Measurements from ENCODE around the gene BTBD16.

The BTBD16 gene

DNA sequence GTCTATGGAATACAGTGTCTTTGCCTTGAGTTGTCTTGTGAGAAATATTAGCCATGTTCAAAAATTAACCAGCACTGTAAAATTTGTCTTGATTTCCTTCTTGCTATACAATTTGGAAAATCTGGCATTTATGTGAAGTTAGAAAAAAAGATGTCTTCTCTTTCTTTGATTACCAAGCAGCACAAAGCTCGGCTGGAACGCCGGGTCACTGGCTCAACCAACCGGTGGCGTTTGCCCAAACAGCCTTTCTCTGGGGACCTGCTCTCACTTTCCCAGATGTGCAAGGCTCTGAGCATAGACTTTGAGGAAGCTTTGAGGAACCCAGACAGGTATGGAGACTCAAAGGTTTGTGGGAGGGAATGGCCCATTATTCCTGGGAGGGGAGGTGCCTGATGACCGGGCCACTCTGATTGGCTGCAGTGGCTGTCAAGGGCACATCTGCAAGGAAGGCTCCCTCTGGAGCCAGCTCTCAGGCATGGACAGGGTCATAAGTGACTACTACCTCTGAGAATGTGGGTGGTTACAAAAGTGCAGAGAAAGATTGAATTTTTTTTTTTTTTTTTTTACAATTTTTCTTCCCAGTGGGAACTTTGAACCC is 5.6 kb downstream of the BTBD16 start:
- no peak for DNase-seq

- DNase-seq, result no peak
Observed at GRCh38 chr10:122277526-122278136, 6.5 kb downstream of the BTBD16 start.

DNA sequence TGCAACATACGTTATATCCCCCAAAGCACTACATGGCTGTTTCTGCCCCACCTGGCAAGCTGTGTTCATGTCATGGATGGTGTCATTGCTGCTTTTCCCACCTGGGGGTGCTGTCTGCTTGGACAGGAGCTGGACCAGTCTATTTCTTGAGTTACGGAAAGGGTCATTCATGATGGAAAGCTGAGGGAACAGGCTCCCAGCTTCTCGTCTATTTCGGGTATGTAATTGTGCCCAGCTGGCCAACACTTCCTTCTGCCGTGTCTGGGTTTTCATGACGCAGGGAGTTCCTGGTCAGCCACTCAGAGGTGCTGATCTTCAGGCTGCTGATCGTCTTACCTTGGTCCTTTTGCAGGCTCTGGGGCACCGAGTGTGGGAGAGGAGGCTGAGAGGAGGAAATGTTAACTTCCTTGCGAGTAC is 8.6 kb downstream of the BTBD16 start:
- no peak for DNase-seq

DNA sequence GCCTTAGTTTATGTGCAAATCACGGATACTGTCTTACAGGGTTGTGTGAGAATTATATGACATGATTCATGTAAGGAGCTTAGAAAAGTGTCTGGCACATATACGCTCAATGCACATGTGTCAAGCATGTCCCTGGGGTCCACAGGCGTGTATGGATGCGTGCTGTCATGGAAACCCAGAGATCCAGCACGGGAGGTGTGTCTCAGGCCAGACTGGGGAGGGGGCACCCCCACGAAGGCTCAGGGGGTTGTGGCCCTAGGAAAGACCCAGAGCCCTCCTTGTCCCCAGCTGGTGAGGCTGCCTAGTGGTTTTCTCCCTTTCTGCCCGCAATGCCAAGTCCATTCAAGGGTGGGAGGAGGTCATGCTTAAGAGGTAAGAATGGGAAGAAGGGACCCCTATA is 9.1 kb downstream of the BTBD16 start:
- no peak for DNase-seq

GRCh38 chr10:122281018-122281626 is 10.0 kb downstream of the BTBD16 start:
- no peak for DNase-seq

- no peak for DNase-seq
Observed at GRCh38 chr10:122281751-122282150, 10.7 kb downstream of the BTBD16 start.

DNA sequence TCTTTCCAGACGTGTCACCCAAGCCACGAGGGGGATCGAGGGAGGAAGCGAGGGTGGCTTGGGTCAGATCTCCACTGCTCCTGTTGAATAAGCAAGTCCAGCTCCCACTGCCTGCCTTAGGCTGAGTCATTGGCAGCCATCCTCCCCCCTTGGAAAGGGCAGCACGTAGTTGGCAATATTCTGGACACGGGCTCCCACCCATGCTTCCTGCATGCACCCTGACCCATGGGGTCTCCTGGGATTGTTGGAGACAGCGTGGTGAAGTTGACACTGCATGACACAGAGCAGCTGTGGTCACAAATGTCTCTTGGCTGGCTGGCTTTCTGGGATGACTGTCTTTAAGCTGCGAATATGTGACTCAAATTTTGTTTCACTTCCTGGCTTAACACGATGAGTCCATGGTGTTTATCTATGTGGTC is 11.2 kb downstream of the BTBD16 start:
- DNase-seq, result no peak

GRCh38 chr10:122282909-122283308 is 11.8 kb downstream of the BTBD16 start:
- DNase-seq, result no peak

DNA sequence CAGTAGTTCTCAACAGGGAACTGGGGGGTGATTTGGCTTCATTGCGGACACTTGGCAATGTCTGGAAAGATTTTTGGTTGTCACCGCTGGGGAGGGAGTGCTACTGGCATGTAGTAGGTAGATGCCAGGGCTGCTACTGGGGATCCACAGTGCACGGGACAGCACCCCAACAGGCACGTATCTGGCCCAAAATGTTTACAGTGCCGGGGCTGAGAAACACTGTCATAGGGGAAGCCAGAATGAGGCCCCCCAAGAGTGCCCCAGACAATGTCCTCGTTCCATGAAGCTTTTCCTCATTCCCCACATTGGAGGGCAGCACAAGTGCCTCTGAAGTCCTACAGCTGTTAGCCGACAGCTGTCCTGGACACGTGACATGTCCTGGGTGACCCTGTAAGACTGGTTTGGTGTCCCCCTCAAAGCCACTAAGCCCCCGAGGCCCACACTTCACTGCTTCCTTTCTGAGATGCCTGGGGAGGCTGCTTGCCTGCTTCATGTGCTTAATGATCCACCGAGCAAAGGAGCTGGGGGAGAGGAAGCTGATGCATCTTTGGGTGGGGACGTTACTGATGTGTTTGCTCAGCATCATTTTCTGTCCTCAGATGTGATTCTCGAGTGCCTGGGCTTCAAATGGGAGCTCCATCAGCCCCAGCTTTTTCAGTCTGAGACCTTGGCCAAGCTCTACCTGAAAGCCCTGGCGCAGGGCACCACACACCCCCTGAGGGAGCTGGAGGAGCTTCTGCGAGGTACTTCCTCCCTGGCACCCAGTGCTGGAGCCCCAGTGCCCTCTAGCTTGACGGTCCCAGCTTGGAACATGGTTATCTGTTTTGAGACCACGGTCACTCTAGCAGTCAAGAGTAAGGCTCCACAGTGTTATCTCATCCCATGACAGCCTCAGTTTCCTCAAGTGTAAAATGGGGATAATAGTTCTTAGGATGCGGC is 14.7 kb downstream of the BTBD16 start:
- DNase-seq, result no peak

DNA sequence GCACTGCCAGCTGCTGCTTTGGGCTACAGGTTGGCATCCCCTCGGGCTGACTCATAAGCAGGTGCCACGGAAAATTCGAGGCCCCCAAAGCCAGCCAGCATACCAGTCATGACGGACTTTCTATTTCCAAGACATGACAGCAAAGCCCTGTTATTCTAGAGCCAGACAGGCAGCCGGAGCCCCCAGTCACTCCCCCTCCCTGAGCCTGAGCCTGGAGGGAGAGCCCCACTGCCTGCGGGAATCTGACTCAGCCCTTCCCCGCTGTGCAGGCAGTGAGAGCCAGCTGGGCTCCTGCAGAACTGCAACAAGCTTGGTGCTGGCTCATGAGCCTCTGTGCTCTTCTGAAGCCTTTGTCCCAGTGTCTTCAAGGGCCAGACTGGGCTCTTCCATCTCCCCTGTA is 15.8 kb downstream of the BTBD16 start:
- no peak for DNase-seq

GRCh38 chr10:122287570-122287969 is 16.5 kb downstream of the BTBD16 start:
- DNase-seq, result no peak

- DNase-seq, result no peak
Observed at GRCh38 chr10:122288262-122288661, 17.2 kb downstream of the BTBD16 start.

GRCh38 chr10:122288917-122289316 is 17.8 kb downstream of the BTBD16 start:
- no peak for DNase-seq

DNA sequence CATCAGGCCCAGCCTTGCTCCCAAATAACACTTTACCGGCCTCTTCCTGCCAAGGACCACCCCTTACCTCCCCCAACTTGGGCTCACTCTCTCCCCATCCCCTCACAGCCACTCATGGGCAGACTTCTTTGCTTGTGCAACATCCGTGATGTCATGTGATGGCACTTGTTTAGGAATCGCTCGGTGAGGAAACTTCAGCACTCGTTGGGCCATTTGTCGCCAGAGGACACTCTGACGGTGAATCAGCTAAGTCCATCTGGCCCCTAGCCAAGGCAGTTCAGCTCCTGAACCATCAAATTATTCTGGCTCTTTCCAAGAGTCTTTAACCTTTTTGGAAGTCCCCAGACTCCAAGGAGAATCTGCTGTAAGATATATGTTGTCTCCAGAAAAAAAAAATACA is 19.2 kb downstream of the BTBD16 start:
- DNase-seq, result no peak

GRCh38 chr10:122290833-122291532 is 19.9 kb downstream of the BTBD16 start:
- DNase-seq, result no peak

DNA sequence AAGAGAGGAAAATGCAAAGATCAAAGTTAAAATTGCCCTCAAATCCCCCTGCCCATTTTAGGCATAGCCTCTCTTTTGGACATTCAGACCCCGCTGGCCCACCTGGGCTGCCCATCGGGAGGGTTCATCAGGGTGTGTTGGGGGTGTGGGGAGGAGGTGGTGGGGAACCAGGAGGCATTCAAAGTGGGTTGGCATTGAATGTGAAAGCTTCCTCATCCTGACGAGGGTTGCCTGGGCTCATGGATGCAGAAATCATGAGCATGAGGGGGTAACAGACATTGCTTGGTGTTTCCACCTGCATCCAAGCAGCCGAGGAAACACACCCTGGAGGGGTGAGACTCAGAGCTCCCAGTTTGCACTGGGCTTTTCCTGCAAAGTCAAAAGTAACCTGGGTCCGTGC is 20.6 kb downstream of the BTBD16 start:
- no peak for DNase-seq

- no peak for DNase-seq
Observed at GRCh38 chr10:122292376-122292775, 21.3 kb downstream of the BTBD16 start.

DNA sequence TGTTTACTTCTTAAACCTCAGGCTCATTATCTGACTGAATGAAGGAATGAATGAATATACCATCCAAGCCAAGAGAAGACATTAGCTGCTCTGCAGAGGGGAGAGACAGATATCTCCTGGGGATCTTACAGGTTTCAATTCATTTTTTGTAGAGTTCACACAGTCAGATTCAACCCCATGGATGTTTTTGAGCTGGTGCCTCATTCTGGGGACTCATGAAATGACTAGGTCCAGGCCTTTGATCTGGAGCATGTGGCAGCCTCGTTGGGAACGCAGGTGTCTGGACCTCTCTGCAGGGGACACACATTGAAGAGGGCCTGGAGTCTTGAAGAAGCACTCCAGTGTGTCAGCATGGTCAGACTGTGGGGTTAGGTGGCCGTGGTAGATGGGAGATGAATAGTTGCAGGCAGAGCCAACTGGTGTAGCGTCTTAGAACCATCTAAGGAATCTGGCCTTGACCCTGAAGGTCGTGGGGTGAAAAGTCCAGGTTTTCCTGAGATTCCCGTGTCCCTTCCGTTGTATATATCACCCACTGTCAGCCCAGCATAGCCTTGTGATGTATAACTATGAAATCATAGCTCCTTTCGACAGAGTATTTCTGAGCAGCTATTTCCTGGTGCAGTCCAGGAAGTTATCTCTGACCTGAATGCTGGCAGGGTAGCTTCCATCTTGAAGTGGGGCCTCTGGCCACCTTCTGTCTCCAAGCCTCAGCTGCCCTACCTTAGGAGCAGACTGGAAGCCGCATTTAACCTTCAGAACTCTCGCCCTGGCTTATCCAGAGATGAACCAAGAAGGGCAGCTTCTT is 22.3 kb downstream of the BTBD16 start:
- no peak for DNase-seq

- DNase-seq, result no peak
Observed at GRCh38 chr10:122293961-122294380, 22.9 kb downstream of the BTBD16 start.

DNA sequence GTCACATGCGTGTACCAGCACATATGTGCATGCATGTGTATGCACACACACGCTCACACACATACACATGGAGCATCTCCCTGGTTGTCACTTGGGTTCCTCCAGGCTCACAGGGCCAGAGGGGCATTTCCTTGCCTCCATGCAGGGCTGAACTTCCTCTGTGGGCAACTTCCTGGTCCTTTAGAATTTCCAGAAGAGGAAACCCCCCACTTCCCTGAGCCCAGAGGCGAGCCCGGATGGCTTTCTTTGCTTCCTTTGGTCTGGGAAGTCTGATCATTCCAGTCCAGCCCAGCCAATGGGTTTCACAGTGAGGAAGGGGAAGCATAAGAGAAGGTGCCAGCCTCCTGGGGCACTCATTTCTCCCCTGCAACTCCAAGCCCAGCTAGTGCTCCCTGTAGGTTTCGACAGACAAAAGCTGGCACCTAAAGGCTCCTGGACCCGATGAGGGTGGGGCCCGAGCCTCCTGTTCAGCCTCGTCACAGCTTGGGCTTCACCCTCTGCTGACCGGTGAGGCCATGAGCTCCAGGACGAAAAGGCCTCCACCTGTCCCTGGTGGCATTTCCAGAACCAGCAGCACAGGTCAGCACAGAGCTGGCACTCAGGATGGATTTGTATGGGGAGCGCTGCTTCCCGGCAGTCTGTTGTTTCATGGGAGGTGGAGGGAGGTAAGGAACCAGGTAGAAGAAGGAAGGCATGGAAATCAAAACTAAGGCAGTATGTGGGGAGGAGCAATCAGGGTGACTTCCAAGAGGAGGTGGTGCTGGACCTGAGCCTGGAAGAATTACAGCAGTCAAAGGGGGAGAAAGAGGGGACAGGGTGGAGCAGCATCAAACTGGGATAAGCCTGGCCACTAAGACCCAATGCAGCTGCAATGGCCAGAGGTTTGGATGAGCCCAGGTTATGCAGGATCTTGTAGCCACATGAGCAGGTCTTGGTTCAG is 23.7 kb downstream of the BTBD16 start:
- DNase-seq, result no peak

DNA sequence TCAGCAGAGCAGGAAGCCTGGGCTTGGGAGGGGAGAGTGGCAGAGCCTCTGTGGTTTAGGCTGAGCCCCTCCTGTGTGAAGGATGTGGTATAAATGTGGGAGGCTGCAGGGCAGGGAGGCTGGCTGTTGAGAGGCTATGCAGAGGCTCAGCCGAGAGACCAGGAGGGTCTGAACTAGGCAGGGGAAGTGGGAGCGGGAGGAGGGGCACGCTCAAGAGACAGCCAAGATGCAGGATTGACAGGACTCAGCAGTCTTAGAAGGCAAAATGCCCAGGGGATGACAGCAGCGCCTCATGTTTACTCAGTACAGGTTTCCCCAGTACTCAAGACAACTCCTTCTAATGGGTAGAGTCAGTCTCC is 24.3 kb downstream of the BTBD16 start:
- no peak for DNase-seq
